ENCODE data around the gene MECP2. TPM values are rescaled to one million over a fixed set of nuclear protein-coding genes. Genes with fewer than 3 reads are reported as not detected.

MECP2 gene
- total and polyA plus RNA-seq, 10 of the 15 experiments (the other 5 are each of a cell fraction or from before 2014, with no cell fraction given) = 1.3 to 32.7 (median 13.7) TPM

DNA sequence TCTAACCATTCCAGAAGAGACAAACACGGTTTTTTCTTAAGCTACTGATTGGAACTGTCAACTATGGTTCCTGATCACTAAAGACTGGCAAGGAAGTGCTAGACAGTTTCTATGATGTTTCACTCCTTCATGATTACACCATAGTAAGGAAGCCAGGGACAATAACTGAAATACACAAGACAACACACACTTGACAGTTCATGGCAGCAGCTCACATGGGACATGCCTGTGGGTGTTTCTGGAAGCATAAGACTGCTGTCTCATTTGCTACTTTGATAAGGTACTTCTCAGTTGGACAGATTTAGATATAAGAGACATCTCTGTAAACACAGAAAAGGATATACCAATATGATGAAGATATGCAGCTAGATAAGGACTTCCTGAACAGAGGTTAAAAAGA, 69.5 kb downstream of the MECP2 start:
- Histone ChIP-seq H3K4me3 (no peak overlapping the region), H3K9ac (ENCODE audit: control insufficient read depth, insufficient read depth, low read length) (no peak overlapping the region), H4K20me1 (ENCODE audit: control insufficient read depth, insufficient read depth) (no peaks in the 10 kb centered on the region; the same call in 1 of the 2 replicates), H3K27me3 (replicated peaks in 1 of 2; ENCODE audit: control insufficient read depth in 2 of 2, insufficient read depth in 2 of 2, low read length in 1 of 2) (no peaks in the 10 kb centered on the region; a peak in 1 of 4 replicates), H3K9me3 (replicated peaks; ENCODE audit: control insufficient read depth, insufficient read depth, low read length) (no peaks in the 10 kb centered on the region), H2AFZ (ENCODE audit: control insufficient read depth, low read depth, low read length) (no peak overlapping the region), H3K79me2 (ENCODE audit: control insufficient read depth, insufficient read depth, low read length) (no peaks in the 10 kb centered on the region), H3K27ac (ENCODE audit: control insufficient read depth, insufficient read depth) (no peak overlapping the region), H3K36me3 (ENCODE audit: control insufficient read depth in 2 of 2, insufficient read depth in 2 of 2, low read length in 1 of 2) (peaks cover 0 to 2% of the 10 kb centered on the region in 2 experiments; a peak in 3 of 4 replicates), H3K4me1 (ENCODE audit: control insufficient read depth, insufficient read depth, low read length) (no peaks in the 10 kb centered on the region), H3K4me2 (ENCODE audit: control insufficient read depth, insufficient read depth) (no peak overlapping the region)
- ChIA-PET SMC1A (ENCODE audit: uncharacterized antibody, unreplicated experiment) (no interaction called here), POLR2A (interaction anchor here (0.7 to 0.8 kb wide), 2 partner anchors 18 to 60 kb away, joined by 3 read pairs; no protein-coding TSS in a partner anchor), CTCF (interaction anchor here (4.4 kb wide), 1 partner anchor 14 kb away, joined by 26 read pairs; no protein-coding TSS in a partner anchor), RAD21 (ENCODE audit: unreplicated experiment) (no interaction called here)
- FAIRE-seq (no peak), DNase-seq (ENCODE audit: low read depth, low spot score) (no peak), ATAC-seq (no peak)
- BruUV-seq (replicated peaks) = no TSS peak
- intact Hi-C loops (cut with micrococcal nuclease; ENCODE audit: unreplicated experiment) = no loop called here
- in situ Hi-C loops (cut with MboI) = no loop called here
- WGBS (ENCODE audit: insufficient coverage, insufficient replicate concordance, low lambda C conversion rate, missing lambda C conversion rate) = 37% methylated on average over 1 of the region's 1 CpG
- TF ChIP-seq SPI1 (IDR thresholded peaks at IDR 0.05; ENCODE audit: borderline replicate concordance, insufficient read depth, low read depth, low read length) = no peak
- TF ChIP-seq JUND (IDR thresholded peaks at IDR 0.05; ENCODE audit: low read depth, low read length) = no peak
- TF ChIP-seq POLR2A (IDR thresholded peaks at IDR 0.05; ENCODE audit: low read depth, low read length) = no peak
- TF ChIP-seq, protein P1, sequence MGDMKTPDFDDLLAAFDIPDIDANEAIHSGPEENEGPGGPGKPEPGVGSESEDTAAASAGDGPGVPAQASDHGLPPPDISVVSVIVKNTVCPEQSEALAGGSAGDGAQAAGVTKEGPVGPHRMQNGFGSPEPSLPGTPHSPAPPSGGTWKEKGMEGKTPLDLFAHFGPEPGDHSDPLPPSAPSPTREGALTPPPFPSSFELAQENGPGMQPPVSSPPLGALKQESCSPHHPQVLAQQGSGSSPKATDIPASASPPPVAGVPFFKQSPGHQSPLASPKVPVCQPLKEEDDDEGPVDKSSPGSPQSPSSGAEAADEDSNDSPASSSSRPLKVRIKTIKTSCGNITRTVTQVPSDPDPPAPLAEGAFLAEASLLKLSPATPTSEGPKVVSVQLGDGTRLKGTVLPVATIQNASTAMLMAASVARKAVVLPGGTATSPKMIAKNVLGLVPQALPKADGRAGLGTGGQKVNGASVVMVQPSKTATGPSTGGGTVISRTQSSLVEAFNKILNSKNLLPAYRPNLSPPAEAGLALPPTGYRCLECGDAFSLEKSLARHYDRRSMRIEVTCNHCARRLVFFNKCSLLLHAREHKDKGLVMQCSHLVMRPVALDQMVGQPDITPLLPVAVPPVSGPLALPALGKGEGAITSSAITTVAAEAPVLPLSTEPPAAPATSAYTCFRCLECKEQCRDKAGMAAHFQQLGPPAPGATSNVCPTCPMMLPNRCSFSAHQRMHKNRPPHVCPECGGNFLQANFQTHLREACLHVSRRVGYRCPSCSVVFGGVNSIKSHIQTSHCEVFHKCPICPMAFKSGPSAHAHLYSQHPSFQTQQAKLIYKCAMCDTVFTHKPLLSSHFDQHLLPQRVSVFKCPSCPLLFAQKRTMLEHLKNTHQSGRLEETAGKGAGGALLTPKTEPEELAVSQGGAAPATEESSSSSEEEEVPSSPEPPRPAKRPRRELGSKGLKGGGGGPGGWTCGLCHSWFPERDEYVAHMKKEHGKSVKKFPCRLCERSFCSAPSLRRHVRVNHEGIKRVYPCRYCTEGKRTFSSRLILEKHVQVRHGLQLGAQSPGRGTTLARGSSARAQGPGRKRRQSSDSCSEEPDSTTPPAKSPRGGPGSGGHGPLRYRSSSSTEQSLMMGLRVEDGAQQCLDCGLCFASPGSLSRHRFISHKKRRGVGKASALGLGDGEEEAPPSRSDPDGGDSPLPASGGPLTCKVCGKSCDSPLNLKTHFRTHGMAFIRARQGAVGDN (IDR thresholded peaks at IDR 0.05) = no peak
- TF ChIP-seq ZNF207 (IDR thresholded peaks at IDR 0.05; ENCODE audit: borderline replicate concordance) = no peak
- no peak for TF ChIP-seq EED (IDR thresholded peaks at IDR 0.05; ENCODE audit: low read depth)
- TF ChIP-seq, protein P2, sequence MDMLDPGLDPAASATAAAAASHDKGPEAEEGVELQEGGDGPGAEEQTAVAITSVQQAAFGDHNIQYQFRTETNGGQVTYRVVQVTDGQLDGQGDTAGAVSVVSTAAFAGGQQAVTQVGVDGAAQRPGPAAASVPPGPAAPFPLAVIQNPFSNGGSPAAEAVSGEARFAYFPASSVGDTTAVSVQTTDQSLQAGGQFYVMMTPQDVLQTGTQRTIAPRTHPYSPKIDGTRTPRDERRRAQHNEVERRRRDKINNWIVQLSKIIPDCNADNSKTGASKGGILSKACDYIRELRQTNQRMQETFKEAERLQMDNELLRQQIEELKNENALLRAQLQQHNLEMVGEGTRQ (IDR thresholded peaks at IDR 0.05; ENCODE audit: borderline replicate concordance, low read depth, low read length) = no peak
- TF ChIP-seq, protein P3, sequence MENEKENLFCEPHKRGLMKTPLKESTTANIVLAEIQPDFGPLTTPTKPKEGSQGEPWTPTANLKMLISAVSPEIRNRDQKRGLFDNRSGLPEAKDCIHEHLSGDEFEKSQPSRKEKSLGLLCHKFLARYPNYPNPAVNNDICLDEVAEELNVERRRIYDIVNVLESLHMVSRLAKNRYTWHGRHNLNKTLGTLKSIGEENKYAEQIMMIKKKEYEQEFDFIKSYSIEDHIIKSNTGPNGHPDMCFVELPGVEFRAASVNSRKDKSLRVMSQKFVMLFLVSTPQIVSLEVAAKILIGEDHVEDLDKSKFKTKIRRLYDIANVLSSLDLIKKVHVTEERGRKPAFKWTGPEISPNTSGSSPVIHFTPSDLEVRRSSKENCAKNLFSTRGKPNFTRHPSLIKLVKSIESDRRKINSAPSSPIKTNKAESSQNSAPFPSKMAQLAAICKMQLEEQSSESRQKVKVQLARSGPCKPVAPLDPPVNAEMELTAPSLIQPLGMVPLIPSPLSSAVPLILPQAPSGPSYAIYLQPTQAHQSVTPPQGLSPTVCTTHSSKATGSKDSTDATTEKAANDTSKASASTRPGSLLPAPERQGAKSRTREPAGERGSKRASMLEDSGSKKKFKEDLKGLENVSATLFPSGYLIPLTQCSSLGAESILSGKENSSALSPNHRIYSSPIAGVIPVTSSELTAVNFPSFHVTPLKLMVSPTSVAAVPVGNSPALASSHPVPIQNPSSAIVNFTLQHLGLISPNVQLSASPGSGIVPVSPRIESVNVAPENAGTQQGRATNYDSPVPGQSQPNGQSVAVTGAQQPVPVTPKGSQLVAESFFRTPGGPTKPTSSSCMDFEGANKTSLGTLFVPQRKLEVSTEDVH (IDR thresholded peaks at IDR 0.05; ENCODE audit: low read depth, partially characterized antibody) = no peak
- no peak for TF ChIP-seq SREBF2 (IDR thresholded peaks at IDR 0.05; ENCODE audit: low read length)
- no peak for TF ChIP-seq PAX5 (IDR thresholded peaks at IDR 0.05; ENCODE audit: borderline replicate concordance, low read depth, low read length)
- TF ChIP-seq IRF4 (IDR thresholded peaks at IDR 0.05; ENCODE audit: low read depth, low read length) = no peak
- no peak for TF ChIP-seq KLF5 (IDR thresholded peaks at IDR 0.05; ENCODE audit: partially characterized antibody)
- TF ChIP-seq, protein P4, sequence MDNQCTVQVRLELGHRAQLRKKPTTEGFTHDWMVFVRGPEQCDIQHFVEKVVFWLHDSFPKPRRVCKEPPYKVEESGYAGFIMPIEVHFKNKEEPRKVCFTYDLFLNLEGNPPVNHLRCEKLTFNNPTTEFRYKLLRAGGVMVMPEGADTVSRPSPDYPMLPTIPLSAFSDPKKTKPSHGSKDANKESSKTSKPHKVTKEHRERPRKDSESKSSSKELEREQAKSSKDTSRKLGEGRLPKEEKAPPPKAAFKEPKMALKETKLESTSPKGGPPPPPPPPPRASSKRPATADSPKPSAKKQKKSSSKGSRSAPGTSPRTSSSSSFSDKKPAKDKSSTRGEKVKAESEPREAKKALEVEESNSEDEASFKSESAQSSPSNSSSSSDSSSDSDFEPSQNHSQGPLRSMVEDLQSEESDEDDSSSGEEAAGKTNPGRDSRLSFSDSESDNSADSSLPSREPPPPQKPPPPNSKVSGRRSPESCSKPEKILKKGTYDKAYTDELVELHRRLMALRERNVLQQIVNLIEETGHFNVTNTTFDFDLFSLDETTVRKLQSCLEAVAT (IDR thresholded peaks at IDR 0.05) = no peak
- TF ChIP-seq CBX5 (IDR thresholded peaks at IDR 0.05; ENCODE audit: low read depth) = no peak

Measured in GM12878 (cell line).